HFF-Myc (cell line): Measurements from ENCODE around the gene TRAM2.

Source experiments
- DNase-seq: peaks from one replicate; pipeline ENCODE4 v3.0.0-alpha.2; 2011; ENCODE audit warnings: low read depth; ENCODE audit errors: extremely low read depth
- H3K4me3 ChIP-seq: replicated peaks from 2 replicates; pipeline ENCODE4 v1.5.1; 2011; ENCODE audit warnings: low read depth, mild to moderate bottlenecking, control low read depth, low read length
- CTCF ChIP-seq: IDR thresholded peaks from 2 replicates; pipeline ENCODE4 v1.5.1; 2012; ENCODE audit warnings: mild to moderate bottlenecking, low read depth, low read length, control low read depth; ENCODE audit errors: missing control alignments

Gene TRAM2

GRCh38 chr6:52572536-52572935 is 4.3 kb downstream of the TRAM2 start:
- H3K4me3 ChIP-seq: peak overlapping the region; percentile 81; the same call in 1 of the 2 replicates
- no peak for DNase-seq
- no peak for TF ChIP-seq CTCF

- no peak for TF ChIP-seq CTCF
- no peak for DNase-seq
- H3K4me3 ChIP-seq: no peak overlapping the region
Observed at GRCh38 chr6:52571099-52571755, 5.6 kb downstream of the TRAM2 start.

- no peak for TF ChIP-seq CTCF
- no peak for DNase-seq
- H3K4me3 ChIP-seq: no peak overlapping the region; the same call in 1 of the 2 replicates
Observed at GRCh38 chr6:52570291-52570700, 6.6 kb downstream of the TRAM2 start.

- no peak for TF ChIP-seq CTCF
- no peak overlapping the region for H3K4me3 ChIP-seq
- no peak for DNase-seq
Observed at GRCh38 chr6:52568320-52568719, 8.5 kb downstream of the TRAM2 start.

GRCh38 chr6:52566853-52567279 is 10.0 kb downstream of the TRAM2 start:
- DNase-seq: peak; percentile 37
- no peak overlapping the region for H3K4me3 ChIP-seq
- TF ChIP-seq CTCF: no peak

- DNase-seq: no peak
- TF ChIP-seq CTCF: no peak
- no peak overlapping the region for H3K4me3 ChIP-seq
Observed at GRCh38 chr6:52566201-52566600, 10.7 kb downstream of the TRAM2 start.

- no peak for TF ChIP-seq CTCF
- DNase-seq: no peak
- H3K4me3 ChIP-seq: no peak overlapping the region
Observed at GRCh38 chr6:52564856-52565255, 12.0 kb downstream of the TRAM2 start.
